Right lobe of liver (tissue), 6 donors: ENCODE measurements around the gene CRYBG3. TPM values are rescaled to one million over a fixed set of nuclear protein-coding genes. Genes with fewer than 3 reads are reported as not detected.

Source experiments
- ATAC-seq, 4 donors: fragments of 200-7000 bp; cut with Tn5 transposase; one replicate each; pipeline ENCODE4 v1.9.1; 2020; ENCODE audit warnings: mild to moderate bottlenecking in 4 of 4, moderate library complexity in 4 of 4
- DNase-seq, 3 donors: peaks; one replicate each; pipeline ENCODE4 v3.0.0-alpha.2; 2020
- H3K27ac ChIP-seq, 3 donors: fragments of 200-600 bp; one replicate each; pipeline ENCODE4 v1.8.0; 2022
- H3K27me3 ChIP-seq, 2 donors: fragments of 200-600 bp; one replicate each; pipeline ENCODE4 v1.8.0; 2022
- H3K36me3 ChIP-seq, 4 donors: fragments of 200-600 bp; sonication (generic) in 1 of 4; one replicate each; pipeline versions ENCODE4 v1.5.1 to v1.8.0; 2017 to 2022; ENCODE audit warnings: control low read depth in 1 of 4
- H3K4me1 ChIP-seq, 4 donors: fragments of 200-600 bp; sonication (generic) in 1 of 4; one replicate each; pipeline versions ENCODE4 v1.5.1 to v1.8.0; 2017 to 2022; ENCODE audit warnings: control low read depth in 1 of 4
- H3K4me3 ChIP-seq, 3 donors: fragments of 200-600 bp; one replicate each; pipeline ENCODE4 v1.8.0; 2022
- H3K9me3 ChIP-seq, 4 donors: fragments of 200-600 bp; sonication (generic) in 1 of 4; one replicate each; pipeline versions ENCODE4 v1.5.1 to v1.8.0; 2017 to 2022; ENCODE audit warnings: control low read depth in 1 of 4
- POLR2A ChIP-seq: fragments of 450-650 bp; IDR thresholded peaks from one replicate; pipeline ENCODE4 v1.6.1; 2017; ENCODE audit warnings: antibody characterized with exemption, mild to moderate bottlenecking
- WGBS: methylation state at CpG from one replicate; pipeline ENCODE4 v1.1.6; 2018; ENCODE audit warnings: low coverage, low lambda C conversion rate; ENCODE audit not compliant: insufficient coverage; ENCODE audit errors: missing lambda C conversion rate; 5-methylcytosine and 5-hydroxymethylcytosine counted together
- intact Hi-C, 2 donors: fragments of 100-400 bp; cut with DNase I; formaldehyde crosslinking; loops; one replicate each; pipeline versions ENCODE4 v1.11.2 to v1.14.1; 2022
- total RNA-seq, 6 experiments: library from RNA; depleted of rRNA in 2 of 6; stranded (reverse); fragments of >200 nt in 2 of 6; fragmentation: NEBNext Ultra II Directional in 3 of 6; extraction: Animal tissue kit (Norgen Biotek cat#: 25700) in 3 of 6; gene quantifications; one replicate each; pipeline versions ENCODE4 v1.1.0 to v1.2.4, GENCODE V29; 2016 to 2023
- TF ChIP-seq, protein P1 (sequence below), 4 donors: fragments of 200-600 bp in 3 of 4; fragments of 450-650 bp in 1 of 4; IDR thresholded peaks; one replicate each; pipeline versions ENCODE4 v1.5.1 to v1.8.0; 2016 to 2022; ENCODE audit warnings: antibody characterized with exemption in 4 of 4, mild to moderate bottlenecking in 2 of 4
- donor health status: DM: no; HTN: yes; CAD: no.
- donor health status: DM: no; HTN: no; CAD: no.
- donor health status: DM: no; HTN: no; CAD: no.
- donor health status: DM: no; HTN: yes; CAD: no.
- donor health status: DM: no; HTN: yes; CAD: no.

Gene CRYBG3
- total RNA-seq, 6 experiments from 2014 or later: 4.7 to 10.2 (median 5.0) TPM

DNA sequence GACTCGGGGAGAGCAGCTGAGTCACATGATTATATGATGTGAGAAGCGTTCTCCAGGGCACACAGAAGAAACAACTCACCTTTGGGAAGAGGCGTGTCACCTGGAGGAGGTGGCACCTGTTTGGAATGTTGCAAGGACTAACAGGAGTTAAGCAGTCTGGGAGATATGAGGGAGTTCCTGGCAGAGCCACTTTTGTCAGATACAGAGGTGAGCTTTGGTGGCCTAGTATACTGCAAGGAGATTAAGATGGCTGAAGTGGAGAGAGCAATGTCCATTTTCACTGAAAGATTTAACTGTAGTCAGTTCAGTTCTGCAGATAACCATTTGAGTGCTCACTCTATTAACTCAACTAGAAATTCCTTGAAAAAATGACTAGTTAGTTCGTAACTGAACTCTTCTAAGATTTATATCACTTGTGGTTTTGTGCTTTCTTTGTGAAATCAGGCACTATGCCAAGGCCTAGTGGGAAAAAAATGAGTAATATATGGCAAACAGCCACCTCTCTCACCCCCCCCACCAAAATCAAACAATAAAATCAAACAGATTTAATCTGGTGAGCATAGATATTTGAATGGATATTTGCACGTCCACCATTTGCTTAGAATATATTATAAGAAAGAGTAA is 61.3 kb downstream of the CRYBG3 start:
- no peak overlapping the region for H3K4me3 ChIP-seq
- no peak for TF ChIP-seq POLR2A
- TF ChIP-seq, protein P1, sequence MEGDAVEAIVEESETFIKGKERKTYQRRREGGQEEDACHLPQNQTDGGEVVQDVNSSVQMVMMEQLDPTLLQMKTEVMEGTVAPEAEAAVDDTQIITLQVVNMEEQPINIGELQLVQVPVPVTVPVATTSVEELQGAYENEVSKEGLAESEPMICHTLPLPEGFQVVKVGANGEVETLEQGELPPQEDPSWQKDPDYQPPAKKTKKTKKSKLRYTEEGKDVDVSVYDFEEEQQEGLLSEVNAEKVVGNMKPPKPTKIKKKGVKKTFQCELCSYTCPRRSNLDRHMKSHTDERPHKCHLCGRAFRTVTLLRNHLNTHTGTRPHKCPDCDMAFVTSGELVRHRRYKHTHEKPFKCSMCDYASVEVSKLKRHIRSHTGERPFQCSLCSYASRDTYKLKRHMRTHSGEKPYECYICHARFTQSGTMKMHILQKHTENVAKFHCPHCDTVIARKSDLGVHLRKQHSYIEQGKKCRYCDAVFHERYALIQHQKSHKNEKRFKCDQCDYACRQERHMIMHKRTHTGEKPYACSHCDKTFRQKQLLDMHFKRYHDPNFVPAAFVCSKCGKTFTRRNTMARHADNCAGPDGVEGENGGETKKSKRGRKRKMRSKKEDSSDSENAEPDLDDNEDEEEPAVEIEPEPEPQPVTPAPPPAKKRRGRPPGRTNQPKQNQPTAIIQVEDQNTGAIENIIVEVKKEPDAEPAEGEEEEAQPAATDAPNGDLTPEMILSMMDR (IDR thresholded peaks at IDR 0.05): no peak
- intact Hi-C loops: no loop called here
- H3K9me3 ChIP-seq: no peaks in the 10 kb centered on the region
- WGBS: 27% methylated on average over 4 of the region's 5 CpGs
- no peak overlapping the region for H3K27ac ChIP-seq
- no peaks in the 10 kb centered on the region for H3K4me1 ChIP-seq
- no peaks in the 10 kb centered on the region for H3K36me3 ChIP-seq
- H3K27me3 ChIP-seq: no peaks in the 10 kb centered on the region
- no peak for DNase-seq
- ATAC-seq: peak in 2 of 4 donors; percentile 61 to 84

DNA sequence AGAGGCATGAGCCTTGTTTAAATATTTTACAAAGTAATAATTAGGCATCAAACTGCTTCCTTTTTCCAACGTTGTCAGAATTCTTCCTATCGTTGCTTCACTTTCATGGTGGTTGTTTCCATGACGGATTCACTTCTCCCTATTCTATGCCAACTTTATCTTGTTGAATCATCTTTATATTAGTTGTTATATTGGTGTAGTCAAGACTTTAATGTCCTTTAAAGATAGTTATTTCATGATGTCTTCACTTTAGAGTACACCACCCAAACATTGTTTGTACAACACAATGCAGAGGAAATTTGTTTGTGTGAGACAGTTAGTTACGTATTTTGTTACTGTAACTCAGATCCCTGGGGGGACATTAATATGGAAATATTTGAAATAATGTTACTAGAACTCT is 61.9 kb downstream of the CRYBG3 start:
- DNase-seq: no peak
- no peak for ATAC-seq
- Histone ChIP-seq H3K4me1 (no peaks in the 10 kb centered on the region), H3K9me3 (no peaks in the 10 kb centered on the region), H3K36me3 (no peaks in the 10 kb centered on the region), H3K27me3 (no peaks in the 10 kb centered on the region), H3K4me3 (no peak overlapping the region), H3K27ac (no peak overlapping the region)
- TF ChIP-seq POLR2A: no peak
- TF ChIP-seq, protein P1 (IDR thresholded peaks at IDR 0.05): no peak
- intact Hi-C loops: no loop called here
- 71% methylated on average over 4 of the region's 4 CpGs for WGBS

DNA sequence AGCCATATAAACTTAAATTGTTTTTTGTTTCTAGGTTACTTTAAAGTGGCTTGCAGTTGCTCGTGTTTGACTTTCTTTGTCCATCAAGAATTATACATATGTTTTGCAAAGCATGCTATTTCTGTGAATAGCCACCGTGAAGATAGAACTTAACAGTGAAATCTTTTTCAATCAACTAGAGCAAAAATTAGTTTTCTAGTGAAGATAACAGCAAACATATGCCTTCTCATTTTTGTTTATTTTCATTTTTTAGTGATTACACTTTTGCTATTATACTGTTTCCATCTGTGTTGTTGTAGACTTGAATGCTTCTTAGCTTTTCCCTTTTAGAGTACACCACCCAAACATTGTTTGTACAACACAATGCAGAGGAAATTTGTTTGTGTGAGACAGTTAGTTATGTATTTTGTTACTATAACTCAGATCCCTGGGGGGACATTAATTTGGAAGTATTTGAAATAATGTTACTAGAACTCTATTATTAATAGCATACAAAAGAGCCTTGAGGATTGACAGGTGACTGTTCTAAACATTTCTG is 62.8 kb downstream of the CRYBG3 start:
- no peak overlapping the region for H3K27ac ChIP-seq
- no peak for DNase-seq

DNA sequence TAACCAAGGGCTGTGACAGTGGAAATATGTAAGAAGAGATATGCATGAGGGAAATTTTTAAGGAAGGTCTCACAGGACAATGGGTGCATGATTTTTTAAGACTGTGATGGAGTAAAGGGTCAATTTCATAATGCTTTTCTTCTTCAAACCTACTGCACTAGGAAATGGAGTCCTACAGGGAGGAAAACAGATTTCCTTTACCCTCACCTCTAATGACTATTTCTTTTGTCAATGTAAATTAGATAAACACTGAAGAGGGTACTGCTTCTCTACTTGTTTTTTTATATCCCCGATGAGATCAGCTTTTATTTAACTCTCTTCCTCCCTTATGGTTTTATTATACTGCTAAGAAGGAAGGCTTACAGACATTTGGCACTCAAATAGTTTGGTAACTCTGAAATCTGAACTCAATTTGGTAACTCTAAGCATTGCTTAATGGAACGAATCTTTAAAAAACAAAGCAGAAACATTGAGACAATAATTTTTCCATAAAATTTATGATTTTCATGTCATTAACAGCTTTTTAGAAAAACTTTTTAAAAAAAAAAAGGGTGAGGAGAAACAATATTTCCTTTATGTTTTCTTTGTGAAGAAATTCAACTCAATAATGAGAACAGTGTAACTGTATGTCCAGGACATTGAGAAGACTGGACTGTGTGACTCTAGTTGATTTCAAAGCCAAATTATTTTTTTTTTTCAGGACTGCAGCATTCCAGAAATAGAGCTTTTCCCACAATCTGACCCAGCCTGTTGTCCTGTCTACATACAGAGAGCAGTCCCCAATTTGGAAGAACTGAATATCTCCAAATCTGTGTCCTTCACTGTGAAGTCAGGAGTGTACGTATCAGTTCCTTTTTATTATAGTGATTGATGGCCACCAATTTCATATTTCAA is 64.4 kb downstream of the CRYBG3 start:
- no peaks in the 10 kb centered on the region for H3K36me3 ChIP-seq
- H3K9me3 ChIP-seq: no peaks in the 10 kb centered on the region
- H3K4me1 ChIP-seq: no peaks in the 10 kb centered on the region
- ATAC-seq: no peak
- no peak for DNase-seq
- intact Hi-C loops: no loop called here
- no peak overlapping the region for H3K4me3 ChIP-seq
- TF ChIP-seq POLR2A: no peak
- TF ChIP-seq, protein P1 (IDR thresholded peaks at IDR 0.05): no peak
- H3K27me3 ChIP-seq: no peaks in the 10 kb centered on the region
- WGBS: 64% methylated on average over 3 of the region's 3 CpGs
- H3K27ac ChIP-seq: no peak overlapping the region

More for the DNA sequence above, 62.8 kb downstream of the CRYBG3 start:
- Histone ChIP-seq H3K36me3 (no peaks in the 10 kb centered on the region), H3K9me3 (no peaks in the 10 kb centered on the region), H3K4me3 (no peak overlapping the region), H3K27me3 (no peaks in the 10 kb centered on the region), H3K4me1 (no peaks in the 10 kb centered on the region)
- ATAC-seq: no peak
- WGBS: 83% methylated on average over 2 of the region's 2 CpGs
- TF ChIP-seq, protein P1 (IDR thresholded peaks at IDR 0.05): no peak
- no peak for TF ChIP-seq POLR2A
- intact Hi-C loops: no loop called here
